IPS DF 6.9 (cell line): ENCODE results near the gene DNM3.

Experiments used
- DNase-seq: peaks from one replicate; pipeline ENCODE4 v3.0.0-alpha.2; 2013; ENCODE audit warnings: low read depth, low spot score
- H3K27ac ChIP-seq: one replicate; pipeline ENCODE4 v1.5.1; 2013; ENCODE audit warnings: low read length, control low read depth
- H3K27me3 ChIP-seq: 2 replicates; pipeline ENCODE4 v1.6.1; 2013; ENCODE audit warnings: mild to moderate bottlenecking, low read length; ENCODE audit not compliant: control insufficient read depth, insufficient read depth
- H3K36me3 ChIP-seq: 2 replicates; pipeline ENCODE4 v1.6.1; 2013; ENCODE audit warnings: low read length; ENCODE audit not compliant: control insufficient read depth, insufficient read depth
- H3K4me1 ChIP-seq: 2 replicates; pipeline ENCODE4 v1.6.1; 2013; ENCODE audit warnings: low read length; ENCODE audit not compliant: control insufficient read depth, insufficient read depth
- H3K4me3 ChIP-seq: 2 replicates; pipeline ENCODE4 v1.5.1; 2013; ENCODE audit warnings: mild to moderate bottlenecking, low read length
- H3K9me3 ChIP-seq: 2 replicates; pipeline ENCODE4 v1.6.1; 2013; ENCODE audit warnings: low read length, inconsistent platforms; ENCODE audit not compliant: control insufficient read depth, insufficient read depth
- WGBS: extraction: QIAGEN DNeasy Blood & Tissue Kit; methylation state at CpG from one replicate; pipeline ENCODE4 v1.1.7; 2013; ENCODE audit warnings: mixed read lengths, missing lambda C conversion rate; ENCODE audit not compliant: insufficient read length, insufficient coverage; 5-methylcytosine and 5-hydroxymethylcytosine counted together

DNM3 gene

DNA sequence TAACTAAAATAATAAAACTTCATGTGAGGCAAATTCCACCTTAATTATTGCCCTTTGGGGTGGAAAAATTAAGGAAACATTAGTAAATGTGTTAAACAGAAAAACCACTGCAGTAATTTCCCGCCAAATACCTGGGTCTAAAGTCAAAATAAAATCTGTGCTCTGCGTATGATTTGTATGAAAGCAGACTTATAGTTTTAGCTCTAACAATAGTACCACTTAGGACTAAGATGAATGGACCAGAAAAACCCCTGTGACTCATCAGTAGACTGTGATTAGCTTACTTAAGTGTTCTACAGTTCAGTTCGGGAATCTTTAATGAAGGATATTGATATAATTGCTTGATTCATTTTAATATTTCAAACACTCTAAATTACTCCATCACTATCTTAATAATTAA lies 555.9 kb downstream of the DNM3 start:
- Histone ChIP-seq H3K36me3 (no peaks in the 10 kb centered on the region), H3K4me1 (no peaks in the 10 kb centered on the region), H3K27ac (no peak overlapping the region), H3K4me3 (no peak overlapping the region), H3K9me3 (no peaks in the 10 kb centered on the region), H3K27me3 (no peaks in the 10 kb centered on the region)
- WGBS: no CpG with 5 or more reads among the region's 3 CpGs
- DNase-seq: no peak

DNA sequence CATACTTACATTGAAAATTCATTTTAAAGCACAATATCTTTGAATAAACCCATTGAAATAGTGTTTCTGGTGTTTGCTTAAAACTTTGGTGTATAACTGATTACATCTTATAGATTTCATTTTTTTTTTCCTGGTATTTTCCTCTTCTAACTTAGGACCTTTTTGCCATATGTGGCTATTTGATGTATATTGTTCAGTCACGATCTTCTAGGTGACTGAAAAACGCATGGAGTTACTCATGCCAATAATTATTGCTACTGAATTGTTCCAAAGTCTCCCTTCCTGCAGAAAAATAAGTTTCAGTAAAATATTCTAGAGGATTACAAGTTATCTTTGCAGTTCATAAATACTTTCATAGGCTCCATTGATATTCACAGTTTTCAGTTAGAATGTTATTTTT lies 556.3 kb downstream of the DNM3 start:
- Histone ChIP-seq H3K4me1 (no peaks in the 10 kb centered on the region), H3K27ac (no peak overlapping the region), H3K4me3 (no peak overlapping the region), H3K27me3 (no peaks in the 10 kb centered on the region), H3K36me3 (no peaks in the 10 kb centered on the region), H3K9me3 (no peaks in the 10 kb centered on the region)
- no peak for DNase-seq
- no CpG with 5 or more reads among the region's 2 CpGs for WGBS

DNA sequence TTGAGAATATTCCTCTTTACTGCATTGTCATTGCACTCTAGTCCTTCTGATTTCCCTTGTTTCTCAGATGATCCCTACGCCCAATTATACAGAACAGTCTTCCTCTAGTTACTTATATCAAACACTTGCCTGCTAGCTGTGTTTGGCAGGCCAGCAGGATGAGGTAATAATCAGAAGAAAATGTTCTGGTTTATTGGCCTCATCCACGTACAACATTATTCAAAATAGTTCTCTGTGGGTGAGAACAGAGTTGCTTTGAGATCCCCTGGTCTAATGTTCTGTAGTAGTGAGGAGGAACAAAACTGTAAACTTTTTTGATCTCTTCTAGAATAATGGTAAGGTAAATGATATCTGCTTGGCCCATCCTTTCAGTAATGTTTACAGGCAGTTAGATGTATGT lies 556.9 kb downstream of the DNM3 start:
- no peaks in the 10 kb centered on the region for H3K27me3 ChIP-seq
- H3K36me3 ChIP-seq: no peaks in the 10 kb centered on the region
- no peak for DNase-seq
- H3K4me3 ChIP-seq: no peak overlapping the region
- H3K27ac ChIP-seq: no peak overlapping the region
- no peaks in the 10 kb centered on the region for H3K4me1 ChIP-seq
- no peaks in the 10 kb centered on the region for H3K9me3 ChIP-seq
- no CpG with 5 or more reads among the region's 2 CpGs for WGBS

DNA sequence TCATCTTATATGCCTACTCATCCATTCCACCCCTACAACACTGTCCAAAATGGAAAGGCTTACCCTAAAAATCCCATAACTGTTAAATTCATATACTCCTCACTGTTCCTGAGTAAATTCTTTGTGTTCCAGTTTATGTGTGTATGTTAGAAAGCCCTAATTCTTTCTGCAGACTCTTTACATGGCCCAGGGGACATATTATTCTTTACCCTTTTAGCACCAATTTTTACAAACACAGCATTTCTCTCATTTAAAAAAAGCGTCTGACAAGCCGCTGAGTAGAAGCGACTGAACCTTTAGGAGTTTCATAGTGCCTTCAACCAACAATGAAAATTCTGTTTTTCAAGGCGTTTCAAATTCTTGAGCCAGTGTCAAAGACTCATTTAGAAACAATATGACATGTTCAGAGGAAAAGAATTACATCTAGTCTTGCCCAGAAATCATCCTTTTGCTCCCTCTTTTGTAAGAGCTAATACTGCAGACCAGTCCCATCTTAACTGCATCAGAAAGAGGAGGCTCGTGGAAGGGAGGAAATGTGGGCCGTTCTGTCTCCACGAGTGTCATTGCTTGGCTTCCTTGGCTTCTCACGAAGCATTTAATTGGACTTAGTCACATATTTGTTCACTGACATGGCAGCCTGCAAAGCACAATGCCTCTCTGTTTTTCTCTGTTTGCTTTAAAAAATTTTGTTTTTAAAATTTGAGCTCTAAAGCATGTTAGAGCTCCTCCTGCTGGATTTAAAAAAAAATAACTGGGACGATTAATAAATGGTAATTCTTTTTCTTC lies 557.9 kb downstream of the DNM3 start:
- DNase-seq: no peak
- Histone ChIP-seq H3K9me3 (no peaks in the 10 kb centered on the region), H3K36me3 (no peaks in the 10 kb centered on the region), H3K4me3 (no peak overlapping the region), H3K27me3 (no peaks in the 10 kb centered on the region), H3K27ac (no peak overlapping the region), H3K4me1 (no peaks in the 10 kb centered on the region)
- WGBS: no CpG with 5 or more reads among the region's 9 CpGs

DNA sequence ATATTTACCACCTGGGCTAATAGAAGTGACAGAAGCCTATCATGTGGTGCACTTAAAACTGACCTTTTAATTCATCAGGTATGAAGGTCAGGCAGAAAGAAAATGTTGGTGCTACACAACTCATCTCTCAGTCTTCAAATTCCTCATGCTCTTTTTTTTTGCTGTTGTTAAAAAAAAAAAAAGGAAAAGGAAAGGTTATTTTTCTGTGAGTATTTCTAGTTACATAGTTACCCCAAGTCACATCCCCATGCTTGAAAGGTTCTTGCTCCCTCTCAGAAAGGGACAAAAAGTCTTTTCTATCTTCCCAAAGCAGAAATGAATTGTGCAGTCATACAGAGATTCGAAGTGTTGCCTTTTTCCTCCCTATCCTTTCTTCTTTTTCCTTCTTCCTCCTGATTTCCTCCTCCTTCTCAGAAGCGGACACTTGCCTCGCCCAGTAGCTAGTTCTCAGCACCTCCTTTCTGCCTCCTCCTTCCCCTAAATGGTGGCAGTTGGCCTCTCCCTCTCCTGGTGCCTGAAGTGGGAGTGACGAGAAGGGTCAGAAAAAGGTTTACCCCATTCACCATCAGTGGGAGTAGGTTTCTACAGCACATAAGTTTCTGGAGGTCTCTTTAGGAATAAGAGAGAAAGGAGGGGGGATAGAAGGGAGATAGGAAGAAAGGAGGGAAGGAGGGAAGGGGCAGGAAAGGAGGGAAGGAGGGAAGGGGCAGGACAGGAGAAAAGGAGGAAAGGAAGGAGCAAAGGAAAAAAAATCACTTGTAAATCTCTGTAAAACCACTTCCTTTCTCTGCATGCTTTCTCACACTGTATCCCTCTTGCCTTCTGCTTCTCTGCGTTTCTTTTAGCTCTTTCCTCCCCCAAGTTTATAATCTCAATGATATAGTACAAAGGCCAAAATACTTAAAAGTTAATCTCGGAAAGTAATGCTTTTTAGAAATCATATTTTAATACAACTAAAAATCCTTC lies 558.7 kb downstream of the DNM3 start:
- no peaks in the 10 kb centered on the region for H3K9me3 ChIP-seq
- H3K27ac ChIP-seq: no peak overlapping the region
- no peak for DNase-seq
- no peaks in the 10 kb centered on the region for H3K36me3 ChIP-seq
- WGBS: no CpG with 5 or more reads among the region's 6 CpGs
- no peaks in the 10 kb centered on the region for H3K4me1 ChIP-seq
- H3K4me3 ChIP-seq: no peak overlapping the region
- H3K27me3 ChIP-seq: no peaks in the 10 kb centered on the region

DNA sequence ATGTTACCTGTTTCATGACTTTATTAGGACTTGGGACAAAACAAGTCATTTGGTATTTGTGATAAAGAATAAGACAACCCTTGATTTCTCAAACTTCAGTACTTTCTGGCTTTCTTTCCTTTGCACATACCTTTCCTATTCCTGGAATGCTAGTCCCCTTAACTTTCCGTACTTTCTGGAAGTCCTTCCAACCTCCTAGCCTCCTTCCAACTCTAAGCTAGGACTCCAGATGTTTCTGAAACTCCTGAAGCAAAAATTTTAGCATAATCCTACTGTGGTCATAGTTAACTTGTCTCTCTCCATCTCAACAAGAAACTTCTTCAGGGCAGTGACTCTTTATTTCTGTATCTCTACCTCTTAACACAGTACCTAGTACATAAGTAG lies 559.4 kb downstream of the DNM3 start:
- Histone ChIP-seq H3K27me3 (no peaks in the 10 kb centered on the region), H3K4me3 (no peak overlapping the region), H3K4me1 (no peaks in the 10 kb centered on the region), H3K27ac (no peak overlapping the region), H3K36me3 (no peaks in the 10 kb centered on the region), H3K9me3 (no peaks in the 10 kb centered on the region)
- no CpG with 5 or more reads among the region's 1 CpG for WGBS
- DNase-seq: no peak

DNA sequence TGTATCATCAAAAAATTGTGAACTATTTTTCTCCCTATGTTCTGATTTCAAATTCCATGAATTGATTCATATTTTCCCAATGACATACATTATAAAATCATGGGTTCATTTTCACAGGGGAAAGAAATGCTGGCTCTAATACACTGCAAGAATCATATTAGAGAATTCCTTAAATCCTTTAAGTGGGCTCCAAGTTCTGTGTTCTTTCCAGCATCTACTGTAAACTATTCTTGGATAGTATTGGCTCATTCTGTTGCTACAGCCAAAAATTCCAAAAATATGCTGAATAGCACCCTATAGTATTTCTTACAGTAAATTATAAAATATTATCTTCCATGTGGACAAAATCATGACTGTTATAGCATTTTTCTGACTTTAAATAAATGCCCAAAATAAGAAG lies 560.2 kb downstream of the DNM3 start:
- H3K36me3 ChIP-seq: no peaks in the 10 kb centered on the region
- no peak for DNase-seq
- H3K27ac ChIP-seq: no peak overlapping the region
- no peaks in the 10 kb centered on the region for H3K27me3 ChIP-seq
- no peaks in the 10 kb centered on the region for H3K4me1 ChIP-seq
- H3K9me3 ChIP-seq: no peaks in the 10 kb centered on the region
- H3K4me3 ChIP-seq: no peak overlapping the region

DNA sequence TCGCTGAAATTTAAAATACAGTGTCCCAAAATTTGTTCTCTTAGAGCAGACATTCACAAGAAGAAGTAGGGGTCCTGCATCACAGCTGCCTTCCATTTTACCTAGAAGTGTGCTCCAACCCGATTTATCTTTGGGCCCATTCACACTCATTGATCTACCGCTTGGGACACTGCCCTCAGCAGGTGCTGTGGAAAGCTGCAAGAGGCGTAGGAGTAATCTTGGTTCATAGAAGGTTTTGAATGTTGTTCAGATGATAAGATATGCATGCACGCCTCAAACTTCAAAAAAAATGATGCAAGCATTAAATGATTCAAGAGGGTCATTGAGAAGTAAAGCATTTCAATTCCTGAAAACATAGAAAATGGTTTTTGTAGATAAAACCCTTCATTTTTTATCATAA lies 560.6 kb downstream of the DNM3 start:
- no peak overlapping the region for H3K27ac ChIP-seq
- H3K4me1 ChIP-seq: no peaks in the 10 kb centered on the region
- H3K27me3 ChIP-seq: no peaks in the 10 kb centered on the region
- no peak overlapping the region for H3K4me3 ChIP-seq
- DNase-seq: no peak
- no CpG with 5 or more reads among the region's 5 CpGs for WGBS
- no peaks in the 10 kb centered on the region for H3K36me3 ChIP-seq
- no peaks in the 10 kb centered on the region for H3K9me3 ChIP-seq

DNA sequence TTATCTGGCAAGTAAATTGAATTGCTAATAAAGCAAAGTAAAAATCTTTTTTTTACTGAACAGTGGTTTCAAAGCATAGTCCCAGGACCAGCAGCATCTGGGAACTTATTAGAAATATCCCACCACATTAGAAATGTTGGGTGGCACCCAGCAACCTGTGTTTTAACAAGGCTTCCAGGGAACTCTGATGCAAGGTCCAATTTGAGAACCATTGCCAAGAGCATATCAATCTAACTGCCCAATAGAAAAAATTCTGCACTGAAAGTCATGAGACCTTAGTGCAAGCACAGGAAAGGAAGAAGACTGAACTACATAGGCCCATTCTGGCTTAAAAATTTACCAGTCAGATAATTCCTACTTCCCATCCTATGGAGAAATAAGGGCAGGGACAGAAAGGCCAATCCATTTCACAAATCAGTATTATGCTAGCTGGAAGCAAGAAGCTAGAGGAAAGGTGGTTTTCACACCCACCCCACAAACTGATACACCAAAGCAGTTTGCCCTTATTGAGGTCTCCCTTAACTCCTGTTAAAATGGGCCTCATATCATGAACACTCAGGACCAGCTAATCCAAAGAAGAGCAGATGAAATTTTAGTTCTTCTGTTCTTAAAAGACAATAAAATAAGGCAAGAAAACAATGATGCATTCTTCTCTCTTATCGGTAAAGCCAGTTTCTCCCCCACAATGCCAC lies 561.7 kb downstream of the DNM3 start:
- Histone ChIP-seq H3K4me1 (no peaks in the 10 kb centered on the region), H3K27me3 (no peaks in the 10 kb centered on the region), H3K36me3 (no peaks in the 10 kb centered on the region), H3K4me3 (no peak overlapping the region), H3K9me3 (no peaks in the 10 kb centered on the region), H3K27ac (no peak overlapping the region)
- no peak for DNase-seq
- WGBS: no CpG with 5 or more reads among the region's 1 CpG

DNA sequence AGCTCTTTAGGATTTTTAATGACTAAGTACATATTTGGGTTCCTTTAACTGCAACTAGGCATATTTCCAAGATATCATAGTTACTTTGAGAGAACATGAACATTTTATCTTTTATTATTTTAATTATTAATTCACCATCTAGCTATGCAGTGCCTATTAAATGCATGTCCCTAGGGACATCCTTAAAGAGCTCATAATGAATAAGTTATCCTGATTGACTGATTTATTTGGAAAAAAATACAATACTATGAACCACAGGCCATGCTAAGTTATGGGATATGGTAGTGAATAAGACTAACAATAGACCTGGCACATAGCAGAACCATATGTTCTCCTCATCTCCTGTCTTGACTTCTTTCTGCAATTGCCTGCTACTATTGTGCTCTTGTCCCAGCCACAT lies 562.8 kb downstream of the DNM3 start:
- DNase-seq: no peak
- Histone ChIP-seq H3K4me3 (no peak overlapping the region), H3K27ac (no peak overlapping the region), H3K9me3 (no peaks in the 10 kb centered on the region), H3K27me3 (no peaks in the 10 kb centered on the region), H3K4me1 (no peaks in the 10 kb centered on the region), H3K36me3 (no peaks in the 10 kb centered on the region)
